GM21825 (cell line): ENCODE measurements around the gene TULP1.
"Not testable (repeated sequence)": the region's sequence is repeated elsewhere in the genome, so short reads cannot be mapped to it uniquely, and the experiment has no call there.

Experiments
- ATAC-seq: cut with Tn5 transposase; IDR thresholded peaks from one replicate; pipeline ENCODE4 v1.9.1; 2021; ENCODE audit warnings: mild to moderate bottlenecking, moderate library complexity; ENCODE audit not compliant: unreplicated experiment

Gene TULP1

DNA sequence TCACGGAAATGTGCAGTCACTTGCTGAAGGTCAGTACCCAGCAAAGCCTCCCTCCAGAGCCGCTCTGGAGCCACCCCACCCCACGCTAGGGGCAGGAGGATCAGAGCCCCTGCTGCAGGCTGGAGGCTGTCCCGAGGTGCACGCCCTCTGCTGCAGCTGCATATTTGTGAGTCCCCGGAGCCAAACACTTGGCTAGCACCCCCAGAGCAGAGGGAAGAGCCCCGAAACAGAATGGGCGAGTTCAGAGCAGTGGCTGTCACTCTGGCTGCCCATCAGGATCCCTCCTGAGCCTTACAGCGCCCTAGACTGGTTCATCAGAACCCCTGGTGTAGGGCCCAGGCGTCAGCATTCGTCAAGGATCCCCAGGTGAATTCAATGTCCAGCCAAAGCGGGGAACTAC is 9.5 kb upstream of the TULP1 start:
- no peak for ATAC-seq

DNA sequence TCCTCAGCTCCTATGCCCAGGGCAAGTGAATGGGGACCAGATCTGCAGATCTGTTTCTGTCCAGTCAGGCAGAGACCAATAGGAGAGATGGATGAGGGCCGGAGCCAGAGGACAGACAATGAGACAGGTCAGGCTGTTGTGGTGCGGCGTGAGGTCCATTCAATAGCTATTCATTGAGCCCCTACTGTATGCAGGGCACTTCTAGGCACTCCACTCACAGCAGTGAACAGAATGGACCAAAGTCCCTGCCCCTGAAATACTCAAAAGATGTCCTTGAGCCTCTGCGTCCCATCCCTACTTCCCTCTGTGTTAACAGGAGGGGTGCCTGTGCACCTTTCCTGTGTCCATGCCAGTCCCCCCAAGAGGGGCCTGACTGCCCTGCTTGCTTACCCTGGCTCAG is 8.5 kb upstream of the TULP1 start:
- no peak for ATAC-seq

DNA sequence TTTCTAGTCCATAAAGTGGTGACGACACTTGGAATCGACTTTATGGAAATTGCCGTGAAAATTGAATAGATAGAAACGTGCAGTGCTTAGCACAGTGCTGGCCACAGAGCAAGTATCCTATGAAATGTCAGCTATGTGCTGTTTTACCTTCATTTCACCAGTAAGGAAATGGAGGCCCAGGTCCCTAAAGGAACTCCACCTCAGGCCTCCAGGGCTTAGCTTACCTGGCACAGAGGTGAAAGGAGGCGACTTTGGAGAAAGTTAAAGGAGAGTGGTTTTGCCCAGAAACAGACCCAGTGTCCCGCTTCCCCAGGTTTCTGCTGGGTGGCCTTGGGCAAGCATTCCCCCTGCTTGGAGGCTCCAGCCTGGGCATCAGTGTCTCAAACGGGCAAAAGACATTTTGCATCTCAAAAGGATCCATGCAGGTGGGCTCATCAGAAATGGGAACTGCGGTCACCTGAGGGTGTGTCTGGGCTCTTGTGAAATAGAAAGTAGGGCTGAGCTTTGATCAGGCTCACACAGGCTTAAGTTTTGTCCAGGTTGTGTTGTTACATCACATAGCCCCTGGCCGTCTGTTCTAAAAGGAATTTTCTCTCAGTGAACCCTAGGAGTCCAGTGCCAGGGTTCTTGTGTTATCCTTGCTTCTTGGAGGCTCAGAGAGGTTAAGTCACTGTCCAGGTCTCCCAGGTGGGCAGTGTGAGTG is 6.8 kb upstream of the TULP1 start:
- ATAC-seq: no peak

DNA sequence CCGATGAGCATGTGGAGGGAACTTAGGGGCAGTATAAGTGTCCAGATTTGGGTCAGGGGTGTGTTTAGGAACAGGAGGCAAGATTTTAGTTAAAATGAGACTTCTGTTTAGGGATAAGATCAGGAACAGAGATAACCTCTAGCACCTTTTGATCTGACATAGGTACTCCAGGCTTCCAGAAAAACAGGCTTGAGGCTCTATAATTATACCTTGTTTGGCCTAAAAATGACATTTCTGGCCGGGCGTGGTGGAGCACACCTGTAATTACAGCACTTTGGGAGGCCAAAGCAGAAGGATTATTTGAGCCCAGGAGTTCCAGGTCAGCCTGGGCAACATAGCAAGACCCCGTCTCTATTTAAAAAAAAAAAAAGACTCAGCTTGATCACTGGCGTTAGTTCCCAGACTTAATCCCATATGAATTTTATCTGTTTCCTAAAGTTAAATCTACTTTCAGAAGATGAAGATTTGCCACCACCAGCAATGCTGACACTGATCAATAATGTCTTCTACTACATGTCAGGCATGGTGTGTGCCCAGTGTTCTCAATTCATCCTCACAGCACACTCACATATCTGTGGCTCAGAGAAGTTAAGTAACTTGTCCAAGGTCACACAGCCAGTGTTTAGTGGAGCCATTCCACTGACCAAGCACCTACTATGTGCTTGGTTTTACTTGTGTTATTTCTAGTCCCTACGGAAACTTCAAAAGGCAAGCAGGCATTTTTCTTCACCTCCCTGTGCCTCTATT is 6.0 kb upstream of the TULP1 start:
- no peak for ATAC-seq

DNA sequence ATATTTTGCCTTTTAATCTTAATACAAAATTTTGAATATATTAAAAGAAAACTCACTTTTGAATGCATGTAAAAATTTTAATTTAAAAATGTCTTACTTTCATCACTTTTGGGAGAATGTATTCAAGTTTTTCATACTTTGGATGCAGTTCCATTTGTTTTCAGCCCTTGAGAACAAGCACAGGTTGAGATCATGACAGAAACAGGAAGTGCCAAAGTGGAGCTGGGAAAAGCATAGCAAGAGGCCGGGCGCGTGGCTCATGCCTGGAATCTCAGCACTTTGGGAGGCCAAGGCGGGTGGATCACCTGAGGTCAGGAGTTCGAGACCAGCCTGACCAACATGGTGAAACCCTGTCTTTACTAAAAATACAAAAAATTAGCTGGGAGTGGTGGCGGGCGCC is 5.3 kb upstream of the TULP1 start:
- not testable (repeated sequence) for ATAC-seq

DNA sequence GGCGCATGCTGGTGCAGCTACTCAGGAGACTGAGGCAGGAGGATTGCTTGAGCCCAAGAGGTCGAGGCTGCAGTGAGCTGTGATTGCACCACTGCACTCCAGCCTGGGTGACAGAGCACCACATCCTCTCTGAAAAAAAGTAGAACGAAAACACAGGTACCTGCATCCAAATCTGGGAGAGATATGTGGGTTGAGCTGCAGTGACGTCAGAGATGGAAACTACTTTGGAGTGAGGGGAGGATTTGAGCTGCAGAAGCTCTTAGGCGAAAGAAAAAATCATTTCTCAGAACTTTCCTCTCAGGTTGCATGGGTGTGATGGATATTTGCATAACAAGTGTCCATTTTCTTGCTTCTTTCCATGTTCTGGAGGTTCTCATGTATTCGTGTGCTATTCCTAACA is 4.0 kb upstream of the TULP1 start:
- no peak for ATAC-seq

DNA sequence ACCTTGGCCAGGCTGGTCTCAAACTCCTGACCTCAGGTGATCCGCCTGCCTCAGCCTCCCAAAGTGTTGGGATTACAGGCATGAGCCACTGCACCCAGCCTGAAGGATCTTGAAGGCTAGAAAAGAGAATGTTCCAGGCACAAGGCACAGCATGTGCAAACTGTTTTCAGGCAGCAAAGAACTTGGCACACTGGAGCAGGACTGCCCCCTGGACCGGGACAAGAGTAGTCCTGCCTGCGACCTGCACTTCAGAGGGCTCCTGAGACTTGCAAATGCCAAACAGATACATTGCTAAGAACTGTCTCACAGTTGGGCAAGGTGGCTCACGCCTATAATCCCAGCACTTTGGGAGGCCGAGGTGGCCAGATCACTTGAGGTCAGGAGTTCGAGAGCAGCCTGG is 3.2 kb upstream of the TULP1 start:
- not testable (repeated sequence) for ATAC-seq

DNA sequence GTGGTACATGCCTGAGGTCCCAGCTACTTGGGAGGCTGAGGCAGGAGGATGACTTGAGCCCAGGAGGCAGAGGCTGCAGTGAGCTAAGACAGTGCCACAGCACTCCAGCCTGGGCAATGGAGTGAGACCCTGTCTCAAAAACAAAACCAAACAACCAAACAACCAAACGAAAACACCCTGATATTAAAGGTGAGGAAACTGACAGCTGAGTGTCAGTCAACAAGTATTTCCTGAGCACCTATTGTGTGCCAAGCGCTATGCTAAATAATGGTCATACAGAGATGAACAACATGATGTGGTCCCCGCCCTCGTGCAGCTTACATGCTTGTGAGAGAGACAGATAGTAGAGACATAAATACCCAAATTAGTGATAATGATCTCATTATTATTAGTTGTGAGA is 1.9 kb upstream of the TULP1 start:
- no peak for ATAC-seq

DNA sequence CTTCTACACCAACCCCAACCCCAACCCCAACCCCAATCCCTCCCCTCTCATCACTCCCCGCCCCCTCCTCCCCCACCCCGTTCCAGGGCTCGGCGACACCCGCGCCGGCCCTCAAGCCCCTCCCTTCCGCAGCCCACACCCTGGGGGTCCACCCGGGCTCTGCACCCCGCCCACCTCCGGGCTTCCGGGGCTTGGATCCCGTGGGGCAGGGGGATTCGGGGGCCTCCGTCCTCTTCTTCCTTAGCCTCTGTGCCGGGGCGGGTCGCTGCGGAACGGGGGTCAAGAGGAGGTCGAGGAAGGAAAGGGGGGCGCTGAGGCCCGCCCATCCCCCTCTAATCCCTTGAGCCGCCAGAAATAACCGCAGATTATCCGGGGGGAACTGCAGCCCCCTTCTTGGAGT is 690 bp downstream of the TULP1 start:
- ATAC-seq: no peak

DNA sequence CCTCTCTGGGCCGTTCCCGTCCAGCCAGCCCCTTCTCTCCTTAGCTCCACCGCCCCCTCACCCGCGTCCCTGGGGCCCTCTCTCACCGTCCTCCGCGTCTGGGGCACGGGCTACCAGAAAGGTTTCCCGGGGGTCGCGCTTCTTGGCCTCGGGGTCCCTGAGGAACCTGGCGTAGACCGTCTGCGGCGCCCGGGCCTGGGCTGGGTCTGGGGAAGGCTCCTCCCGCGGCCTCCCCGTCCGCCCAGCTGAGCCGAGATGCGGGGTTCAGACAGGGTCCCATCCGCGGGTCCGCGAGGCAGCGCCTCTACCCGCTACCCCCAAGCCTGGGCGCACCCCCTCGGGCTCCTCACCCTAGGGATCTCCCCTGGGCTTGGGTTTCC is 1.1 kb downstream of the TULP1 start:
- ATAC-seq: no peak

DNA sequence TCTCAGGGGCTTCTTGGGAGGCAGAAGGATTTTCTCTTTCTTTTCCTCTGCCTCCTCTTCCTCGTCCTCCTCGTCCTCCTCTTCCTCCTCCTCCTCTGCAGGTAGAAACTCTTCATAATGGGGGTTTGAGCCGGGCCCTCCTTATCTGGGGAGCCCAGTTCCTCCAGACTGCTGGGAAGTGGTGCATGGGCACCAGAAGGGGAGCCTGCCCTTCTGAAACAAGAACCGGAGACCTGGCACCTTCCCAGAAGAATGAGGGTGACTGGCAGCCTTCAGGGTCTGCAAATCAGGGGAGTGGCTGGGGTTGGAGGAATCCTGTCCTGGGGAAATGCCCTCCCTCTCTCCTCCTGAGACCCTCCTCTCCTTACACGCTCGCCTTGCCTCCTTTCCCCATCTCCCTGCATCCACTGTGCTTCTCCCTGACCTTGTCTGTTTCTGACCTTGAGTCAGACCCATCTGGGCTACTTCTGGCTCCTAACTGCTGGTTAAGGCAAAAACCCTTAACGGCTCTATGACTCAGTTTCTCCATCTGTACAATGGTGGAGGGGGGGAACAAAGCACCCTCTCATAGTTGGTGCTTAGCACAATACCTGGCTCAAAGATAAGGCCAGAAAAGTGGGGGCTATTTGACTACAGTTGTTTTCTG is 1.7 kb downstream of the TULP1 start:
- ATAC-seq: no peak

DNA sequence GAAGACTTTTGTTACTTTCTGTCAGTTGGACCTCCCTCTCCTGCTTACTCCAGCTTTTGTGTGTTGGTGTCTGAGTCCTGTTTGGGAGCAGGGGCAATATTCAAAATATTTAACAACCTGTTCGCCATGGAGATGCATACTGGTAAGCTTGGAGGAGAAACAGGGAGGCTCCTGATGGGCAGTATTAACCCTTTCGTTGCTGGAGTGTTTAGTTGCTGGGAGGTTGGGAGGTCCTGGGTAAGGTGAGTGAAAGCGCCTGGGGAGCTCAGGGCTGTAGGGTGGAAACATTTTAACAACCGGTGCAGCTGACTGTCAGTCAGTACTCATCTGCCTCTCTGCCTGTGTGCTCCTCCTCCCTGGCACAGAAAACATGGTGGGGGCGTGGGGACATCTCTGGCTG is 4.2 kb downstream of the TULP1 start:
- ATAC-seq: no peak

DNA sequence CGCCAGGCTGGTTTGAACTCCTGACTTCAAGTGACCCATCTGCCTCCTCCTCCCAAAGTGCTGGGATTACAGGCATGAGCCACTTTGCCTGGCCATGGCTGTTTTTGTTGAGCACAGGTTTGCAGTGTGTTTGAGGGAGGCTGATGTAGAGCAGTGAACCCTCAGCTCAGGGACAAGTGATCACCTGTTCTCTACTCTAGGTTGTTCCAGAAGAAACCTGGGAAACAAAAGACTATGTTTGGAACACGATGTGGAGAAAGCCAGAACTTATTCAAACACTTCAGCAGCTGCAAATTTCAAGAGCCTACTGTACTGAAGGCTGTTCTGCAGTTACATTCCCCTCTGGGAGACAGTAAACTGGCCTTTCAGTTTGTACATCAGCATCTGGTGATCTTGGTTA is 4.7 kb downstream of the TULP1 start:
- no peak for ATAC-seq

DNA sequence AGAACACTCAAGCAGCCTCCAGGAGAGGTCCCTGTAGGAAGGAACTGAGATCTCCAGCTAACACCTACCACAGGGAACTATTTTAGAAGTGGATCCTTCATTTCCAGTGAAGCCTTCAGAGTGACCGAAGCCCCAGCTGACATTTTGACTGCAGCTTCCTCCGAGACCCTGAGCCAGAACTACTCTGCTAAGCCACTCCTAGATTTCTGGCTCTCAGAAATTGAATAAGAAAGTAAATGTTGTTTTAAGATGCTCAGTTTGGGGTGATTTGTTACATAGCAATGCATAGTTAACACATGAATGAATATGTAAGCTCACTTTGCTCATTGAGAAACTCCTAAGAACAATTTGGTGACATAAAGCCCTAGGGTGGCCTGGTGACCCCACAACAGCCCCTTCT is 5.5 kb downstream of the TULP1 start:
- ATAC-seq: no peak

DNA sequence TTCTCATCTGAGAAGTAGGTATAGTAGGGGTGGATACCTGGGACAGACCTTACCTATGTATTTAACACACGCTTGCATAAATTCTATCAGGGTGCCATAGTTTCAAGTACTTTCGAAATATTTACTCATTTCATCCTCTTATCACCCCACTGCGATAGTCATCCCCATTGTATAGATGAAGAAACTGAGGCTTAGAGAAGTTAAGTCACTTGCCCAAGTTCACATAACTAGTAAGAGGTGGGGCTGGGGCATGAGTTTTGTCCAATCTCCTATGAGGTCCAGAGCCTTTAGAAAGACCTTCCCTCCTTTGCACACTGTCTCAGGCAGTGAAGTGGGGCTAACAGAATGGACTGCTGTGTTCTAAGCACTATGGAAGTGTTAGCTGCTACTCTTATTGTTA is 6.2 kb downstream of the TULP1 start:
- ATAC-seq: no peak

DNA sequence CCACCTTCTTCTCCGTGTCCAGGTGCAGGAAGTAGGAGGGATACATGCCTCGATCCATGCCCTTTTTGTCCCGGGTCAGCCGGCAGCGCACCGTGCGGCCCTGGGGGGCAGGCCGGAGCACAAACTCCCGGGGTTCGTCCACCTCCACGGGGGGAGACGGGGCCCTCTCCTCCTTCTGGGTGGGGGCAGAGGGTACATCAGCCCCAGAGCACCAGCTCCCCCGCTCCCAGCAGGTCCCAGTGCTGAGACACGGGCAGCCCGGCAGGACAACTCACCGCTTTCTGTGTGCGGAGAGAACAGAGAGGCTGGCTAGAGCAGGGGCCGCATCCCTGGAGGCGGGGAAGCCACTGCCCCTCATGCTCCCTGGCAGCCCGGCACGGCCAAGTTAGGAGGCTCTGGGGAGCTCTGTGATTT is 6.7 kb downstream of the TULP1 start:
- ATAC-seq: no peak

DNA sequence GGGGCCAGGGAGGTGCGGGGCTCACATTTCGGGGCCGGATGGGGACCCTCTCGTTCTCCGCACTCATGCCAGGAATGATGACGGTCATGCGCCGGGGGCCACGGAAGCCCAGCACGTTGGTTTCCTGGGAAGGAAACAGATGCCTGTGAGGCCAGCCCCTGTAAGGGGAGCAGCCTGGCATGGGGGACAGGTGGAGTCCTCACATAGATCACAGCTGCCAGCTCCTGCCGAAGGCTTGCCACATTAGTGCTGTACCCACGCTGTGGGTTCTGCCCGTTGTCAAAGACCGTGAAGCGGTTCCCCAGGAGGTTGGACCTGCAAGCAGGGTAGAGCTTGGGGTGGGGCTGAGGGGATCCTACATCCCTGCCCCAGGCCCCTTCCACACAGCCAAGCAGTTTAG is 9.2 kb downstream of the TULP1 start:
- ATAC-seq: no peak

DNA sequence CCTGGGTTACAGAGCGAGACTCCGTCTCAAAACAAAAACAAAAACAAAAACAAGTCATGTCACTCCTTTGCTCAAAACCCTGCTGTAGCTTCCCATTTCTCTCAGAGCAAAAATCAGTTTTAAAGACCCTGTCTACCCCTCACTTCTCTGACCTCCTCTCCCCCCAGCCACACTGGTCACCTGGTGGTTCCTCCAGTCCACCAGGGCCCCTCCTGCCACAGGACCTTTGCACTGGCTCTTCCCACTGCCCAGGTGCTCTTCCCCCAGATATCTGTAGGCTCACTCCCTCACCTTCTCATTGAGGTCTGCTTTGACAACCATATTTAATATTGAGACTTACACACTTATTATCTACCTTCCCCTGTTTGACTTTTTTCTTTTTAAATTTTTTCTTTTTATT is 10.9 kb downstream of the TULP1 start:
- ATAC-seq: no peak

DNA sequence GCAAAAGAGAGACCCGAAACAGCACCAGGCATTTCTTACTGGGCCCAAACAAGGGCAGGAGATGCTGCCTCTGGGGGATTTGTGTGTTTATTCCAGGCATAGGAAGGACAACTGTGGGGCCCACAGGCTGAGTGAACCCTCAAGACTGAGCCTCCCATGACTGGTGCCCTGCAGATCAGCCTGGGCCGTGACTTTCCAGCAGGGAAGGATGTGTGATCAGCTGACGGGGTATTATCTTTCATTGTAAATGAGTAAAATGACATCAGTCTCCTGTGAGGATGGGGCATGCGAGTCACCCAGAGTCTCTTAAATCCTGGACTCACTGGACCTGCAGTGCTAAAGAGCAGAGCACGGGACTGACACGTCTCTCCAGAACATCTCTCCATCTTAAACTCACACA is 11.9 kb downstream of the TULP1 start:
- no peak for ATAC-seq

DNA sequence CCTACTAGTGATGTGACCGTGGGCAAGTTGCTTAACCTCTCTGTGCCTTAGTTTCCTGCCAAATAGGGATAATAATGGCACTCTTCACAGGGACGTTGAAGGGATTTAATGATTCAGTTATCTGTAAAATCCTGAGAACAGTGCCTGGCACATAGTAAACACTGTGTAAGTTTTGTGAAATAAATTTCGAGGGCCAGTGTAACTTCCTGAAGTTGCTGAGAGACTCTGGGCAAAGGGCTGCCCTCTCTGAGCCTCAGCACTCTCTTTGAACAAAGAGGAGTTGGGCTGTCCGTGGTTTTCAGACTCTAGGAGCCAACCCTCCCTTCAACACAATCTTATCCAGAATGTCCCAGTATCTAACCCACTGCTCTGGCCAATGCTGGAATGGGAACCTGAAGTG is 13.3 kb downstream of the TULP1 start:
- no peak for ATAC-seq

DNA sequence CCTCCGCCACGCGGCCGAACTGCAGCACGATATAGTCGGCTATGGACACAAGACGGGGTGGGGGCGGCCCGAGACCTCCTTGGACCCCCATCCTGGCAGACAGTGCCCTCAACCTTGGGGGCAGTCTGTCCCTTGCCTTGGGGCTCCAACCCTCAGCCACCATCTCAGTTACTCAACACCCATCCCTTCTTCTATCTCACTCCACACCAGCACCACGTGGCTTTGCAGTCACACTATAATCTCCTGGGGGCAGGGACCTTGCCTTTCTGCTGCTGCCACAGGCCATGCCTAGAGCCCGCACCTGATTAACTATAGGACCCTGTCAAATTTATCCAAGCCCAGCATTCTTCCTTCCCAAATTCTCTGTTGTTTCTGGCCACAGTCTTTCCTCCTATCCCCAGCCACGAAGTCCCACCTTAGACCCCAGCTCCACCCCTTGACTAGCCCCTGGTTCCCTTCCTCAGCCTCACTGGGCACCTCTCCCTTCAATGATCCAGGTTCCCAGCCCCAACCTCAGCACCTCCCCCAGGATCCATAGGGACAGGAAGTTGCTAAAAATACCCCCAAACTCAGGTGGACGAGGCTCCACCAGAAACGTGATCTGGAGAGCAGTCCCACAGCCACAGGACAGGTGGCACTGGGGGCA is 14.2 kb downstream of the TULP1 start:
- ATAC-seq: no peak
